ENCODE measurements around the gene NCAM2.

DNA sequence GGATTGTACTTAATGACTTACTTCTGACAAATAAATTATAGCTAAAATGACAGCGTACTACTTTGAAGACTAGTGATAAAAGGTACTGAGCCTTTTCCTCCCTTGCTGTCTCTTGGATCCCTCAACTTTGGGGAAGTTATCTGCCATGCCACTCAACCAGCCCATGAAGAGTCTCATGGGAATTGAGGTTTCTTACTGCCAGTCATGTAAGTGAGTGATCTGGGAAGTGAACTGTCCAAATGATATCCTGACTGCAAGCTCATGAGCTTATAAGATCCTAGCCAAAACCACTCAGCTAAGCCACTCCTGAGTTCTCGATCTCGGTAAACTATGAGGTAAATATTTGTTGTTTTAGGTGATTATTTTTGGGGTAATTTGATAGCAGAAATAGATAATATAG lies 247.8 kb downstream of the NCAM2 start:
- TF ChIP-seq, protein P1, sequence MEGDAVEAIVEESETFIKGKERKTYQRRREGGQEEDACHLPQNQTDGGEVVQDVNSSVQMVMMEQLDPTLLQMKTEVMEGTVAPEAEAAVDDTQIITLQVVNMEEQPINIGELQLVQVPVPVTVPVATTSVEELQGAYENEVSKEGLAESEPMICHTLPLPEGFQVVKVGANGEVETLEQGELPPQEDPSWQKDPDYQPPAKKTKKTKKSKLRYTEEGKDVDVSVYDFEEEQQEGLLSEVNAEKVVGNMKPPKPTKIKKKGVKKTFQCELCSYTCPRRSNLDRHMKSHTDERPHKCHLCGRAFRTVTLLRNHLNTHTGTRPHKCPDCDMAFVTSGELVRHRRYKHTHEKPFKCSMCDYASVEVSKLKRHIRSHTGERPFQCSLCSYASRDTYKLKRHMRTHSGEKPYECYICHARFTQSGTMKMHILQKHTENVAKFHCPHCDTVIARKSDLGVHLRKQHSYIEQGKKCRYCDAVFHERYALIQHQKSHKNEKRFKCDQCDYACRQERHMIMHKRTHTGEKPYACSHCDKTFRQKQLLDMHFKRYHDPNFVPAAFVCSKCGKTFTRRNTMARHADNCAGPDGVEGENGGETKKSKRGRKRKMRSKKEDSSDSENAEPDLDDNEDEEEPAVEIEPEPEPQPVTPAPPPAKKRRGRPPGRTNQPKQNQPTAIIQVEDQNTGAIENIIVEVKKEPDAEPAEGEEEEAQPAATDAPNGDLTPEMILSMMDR (IDR thresholded peaks at IDR 0.05) = no peak
- no peak for TF ChIP-seq POLR2A (IDR thresholded peaks at IDR 0.05)

Data from esophagus squamous epithelium (tissue), 4 donors.